ENCODE data around the gene C10orf95.

DNA sequence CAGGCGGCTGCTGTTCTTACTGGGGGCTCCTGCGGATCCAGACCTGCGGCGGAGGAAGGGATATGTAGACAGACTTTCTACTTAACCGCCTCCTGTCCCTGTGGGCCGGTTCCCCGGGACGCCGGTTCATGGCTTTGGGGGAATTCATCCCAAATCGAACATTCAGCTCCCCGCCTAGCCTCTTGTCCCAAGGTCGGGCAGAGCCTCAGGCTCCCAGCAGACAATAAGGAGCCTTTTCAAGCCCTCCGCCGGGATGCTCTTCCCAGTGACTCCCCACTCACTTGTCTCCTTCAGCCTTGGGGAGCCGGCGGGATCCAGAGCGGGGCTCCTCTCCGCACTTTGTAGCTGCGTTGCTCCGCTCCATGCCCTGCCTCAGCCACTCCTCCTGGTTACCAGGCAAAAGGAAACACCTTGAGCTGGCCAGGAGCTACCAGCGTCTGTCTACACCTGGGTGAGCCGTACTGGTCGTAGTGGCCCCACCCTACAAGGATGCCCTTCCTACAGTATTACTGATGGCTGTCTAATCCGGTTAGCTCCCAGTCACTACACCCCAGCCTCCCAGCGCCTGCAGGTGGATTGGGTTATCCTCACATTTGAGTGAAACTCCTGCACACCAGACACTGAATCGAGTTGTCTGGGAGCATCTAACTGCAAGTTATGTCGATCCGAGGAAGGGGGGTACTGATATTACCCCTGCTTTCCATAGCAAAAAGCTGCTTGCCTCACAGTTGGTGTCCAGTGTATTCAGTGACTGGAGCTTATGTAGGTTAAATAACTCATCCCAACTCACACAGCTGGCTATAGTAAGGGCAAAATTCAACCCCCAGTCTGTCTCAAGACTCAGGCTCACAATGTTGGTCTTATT, at the start of gene C10orf95:
- TF ChIP-seq ZNF24 (IDR thresholded peaks at IDR 0.05) (no peak), ZBTB20 (CRISPR knock-in tag; IDR thresholded peaks at IDR 0.05; ENCODE audit: borderline replicate concordance, low read depth) (no peak), ZFP90 (CRISPR knock-in tag; IDR thresholded peaks at IDR 0.05; ENCODE audit: borderline replicate concordance) (no peak), ZKSCAN1 (IDR thresholded peaks at IDR 0.05; ENCODE audit: low read length) (no peak), POLR2A (IDR thresholded peaks at IDR 0.05; ENCODE audit: insufficient read depth in 1 of 2, low read depth in 2 of 2, low read length in 2 of 2) (no peak)
- TF ChIP-seq, protein P1, sequence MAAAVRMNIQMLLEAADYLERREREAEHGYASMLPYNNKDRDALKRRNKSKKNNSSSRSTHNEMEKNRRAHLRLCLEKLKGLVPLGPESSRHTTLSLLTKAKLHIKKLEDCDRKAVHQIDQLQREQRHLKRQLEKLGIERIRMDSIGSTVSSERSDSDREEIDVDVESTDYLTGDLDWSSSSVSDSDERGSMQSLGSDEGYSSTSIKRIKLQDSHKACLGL (CRISPR knock-in tag; IDR thresholded peaks at IDR 0.05) = no peak
